Activated CD8-positive, alpha-beta T cell treated with anti-CD3 and anti-CD28 coated beads for 36 hours (primary cell): ENCODE results near the gene FUZ. TPM values are rescaled to one million over a fixed set of nuclear protein-coding genes. Genes with fewer than 3 reads are reported as not detected.

Experiments
- ATAC-seq: fragments of 200-7000 bp; cut with Tn5 transposase; one replicate; pipeline ENCODE4 v1.10.0; 2021; ENCODE audit warnings: mild to moderate bottlenecking, moderate library complexity
- CTCF ChIA-PET: fragments of 350-600 bp; sonication (Branson Sonifier 250); formaldehyde crosslinking; loops from one replicate; lab custom pipeline; 2021; ENCODE audit warnings: antibody characterized with exemption; lab: Charles Lee
- POLR2A ChIA-PET: fragments of 350-600 bp; sonication (Branson Sonifier 250); formaldehyde crosslinking; loops from one replicate; lab custom pipeline; 2021; ENCODE audit warnings: antibody characterized with exemption; lab: Charles Lee
- DNase-seq: peaks from one replicate; pipeline ENCODE4 v3.0.0-alpha.2; 2020
- H3K27ac Mint-ChIP-seq: one replicate; pipeline ENCODE4 v1.8.0; 2021; ENCODE audit warnings: mild to moderate bottlenecking, mixed read lengths
- H3K27me3 Mint-ChIP-seq: one replicate; pipeline ENCODE4 v1.8.0; 2021; ENCODE audit warnings: mixed read lengths
- H3K36me3 Mint-ChIP-seq: one replicate; pipeline ENCODE4 v1.8.0; 2021; ENCODE audit warnings: low read depth, mixed read lengths
- H3K4me1 Mint-ChIP-seq: one replicate; pipeline ENCODE4 v1.8.0; 2021; ENCODE audit warnings: low read depth, mixed read lengths
- H3K4me3 Mint-ChIP-seq: one replicate; pipeline ENCODE4 v1.8.0; 2021; ENCODE audit warnings: mild to moderate bottlenecking, moderate library complexity, mixed read lengths
- H3K9me3 Mint-ChIP-seq: one replicate; pipeline ENCODE4 v1.8.0; 2021; ENCODE audit warnings: mixed read lengths
- intact Hi-C: fragments of 100-400 bp; cut with micrococcal nuclease; formaldehyde crosslinking; loops from one replicate; pipeline ENCODE4 v1.10.0; 2022
- total RNA-seq, 2 experiments: library from RNA; stranded (reverse); gene quantifications; one replicate each; pipeline ENCODE4 v1.2.3, GENCODE V29; 2021
- TF ChIP-seq, protein P1 (sequence below): fragments of 200-600 bp; IDR thresholded peaks from one replicate; pipeline ENCODE4 v1.8.0; 2022; ENCODE audit warnings: antibody characterized with exemption, mild to moderate bottlenecking

Gene FUZ
- total RNA-seq, 2 experiments from 2014 or later, result 23.5 to 24.1 TPM

DNA sequence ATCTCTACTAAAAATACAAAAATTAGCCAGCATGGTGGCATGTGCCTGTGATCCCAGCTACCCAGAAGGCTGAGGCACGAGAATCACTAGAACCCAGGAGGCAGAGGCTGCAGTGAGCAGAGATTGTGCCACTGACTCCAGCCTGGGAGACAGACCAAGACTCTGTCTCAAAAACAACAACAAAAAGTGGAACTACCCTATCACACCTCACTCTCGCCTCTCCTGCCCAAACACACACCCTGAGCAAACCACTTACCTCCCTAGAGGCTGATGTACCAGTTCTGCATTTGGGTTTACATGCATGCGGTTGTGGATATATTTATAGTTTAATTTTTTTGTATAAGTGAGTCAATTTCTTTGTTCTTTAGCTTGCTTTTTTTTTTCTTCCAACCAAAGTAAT lies 30.2 kb upstream of the FUZ start:
- intact Hi-C loops, result no loop called here
- Mint-ChIP-seq H3K4me3 (no peak overlapping the region), H3K27me3 (no peaks in the 10 kb centered on the region), H3K36me3 (no peaks in the 10 kb centered on the region), H3K27ac (no peak overlapping the region), H3K9me3 (no peaks in the 10 kb centered on the region), H3K4me1 (peaks cover 4% of the 10 kb centered on the region)
- CTCF ChIA-PET, result no interaction called here
- DNase-seq (no peak), ATAC-seq (no peak)
- TF ChIP-seq, protein P1, sequence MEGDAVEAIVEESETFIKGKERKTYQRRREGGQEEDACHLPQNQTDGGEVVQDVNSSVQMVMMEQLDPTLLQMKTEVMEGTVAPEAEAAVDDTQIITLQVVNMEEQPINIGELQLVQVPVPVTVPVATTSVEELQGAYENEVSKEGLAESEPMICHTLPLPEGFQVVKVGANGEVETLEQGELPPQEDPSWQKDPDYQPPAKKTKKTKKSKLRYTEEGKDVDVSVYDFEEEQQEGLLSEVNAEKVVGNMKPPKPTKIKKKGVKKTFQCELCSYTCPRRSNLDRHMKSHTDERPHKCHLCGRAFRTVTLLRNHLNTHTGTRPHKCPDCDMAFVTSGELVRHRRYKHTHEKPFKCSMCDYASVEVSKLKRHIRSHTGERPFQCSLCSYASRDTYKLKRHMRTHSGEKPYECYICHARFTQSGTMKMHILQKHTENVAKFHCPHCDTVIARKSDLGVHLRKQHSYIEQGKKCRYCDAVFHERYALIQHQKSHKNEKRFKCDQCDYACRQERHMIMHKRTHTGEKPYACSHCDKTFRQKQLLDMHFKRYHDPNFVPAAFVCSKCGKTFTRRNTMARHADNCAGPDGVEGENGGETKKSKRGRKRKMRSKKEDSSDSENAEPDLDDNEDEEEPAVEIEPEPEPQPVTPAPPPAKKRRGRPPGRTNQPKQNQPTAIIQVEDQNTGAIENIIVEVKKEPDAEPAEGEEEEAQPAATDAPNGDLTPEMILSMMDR, result no peak
- POLR2A ChIA-PET, result interaction anchor here (0.6 kb wide), 1 partner anchor 11 kb away, joined by 3 read pairs; no protein-coding TSS in a partner anchor

DNA sequence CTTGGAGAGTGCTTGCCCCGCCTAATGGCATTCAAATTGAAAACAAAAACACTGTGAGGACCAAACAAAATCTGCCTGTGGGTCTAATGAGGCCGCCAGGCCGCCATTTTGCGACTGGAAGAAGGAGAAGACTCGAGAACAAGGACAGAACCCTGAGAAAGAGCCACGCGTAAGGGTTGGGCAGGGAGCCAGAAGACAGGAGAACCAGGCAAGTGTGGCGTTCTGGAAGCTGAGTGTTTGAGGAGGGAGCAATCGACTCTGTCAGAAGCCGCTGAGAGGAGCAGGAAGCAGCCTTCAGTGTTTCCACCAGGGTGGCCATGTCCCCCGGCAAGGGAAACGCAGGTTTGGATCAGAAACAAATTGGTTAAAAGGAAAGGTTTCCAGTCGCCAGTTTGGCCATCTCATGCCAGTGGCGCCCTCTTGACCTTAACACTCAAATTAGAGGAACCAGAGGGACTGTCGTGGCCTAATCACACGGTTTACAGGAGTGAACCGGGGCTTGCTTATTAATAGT lies 27.7 kb upstream of the FUZ start:
- DNase-seq (no peak), ATAC-seq (no peak)
- Mint-ChIP-seq H3K36me3 (peaks cover 5% of the 10 kb centered on the region), H3K27me3 (no peaks in the 10 kb centered on the region), H3K4me3 (no peak overlapping the region), H3K9me3 (no peaks in the 10 kb centered on the region), H3K27ac (no peak overlapping the region), H3K4me1 (no peaks in the 10 kb centered on the region)
- TF ChIP-seq, protein P1, result no peak
- ChIA-PET POLR2A (interaction anchor here (0.7 kb wide), 1 partner anchor 10 kb away, joined by 4 read pairs; the partner anchor contains the start of gene PTOV1), CTCF (no interaction called here)
- intact Hi-C loops, result no loop called here

DNA sequence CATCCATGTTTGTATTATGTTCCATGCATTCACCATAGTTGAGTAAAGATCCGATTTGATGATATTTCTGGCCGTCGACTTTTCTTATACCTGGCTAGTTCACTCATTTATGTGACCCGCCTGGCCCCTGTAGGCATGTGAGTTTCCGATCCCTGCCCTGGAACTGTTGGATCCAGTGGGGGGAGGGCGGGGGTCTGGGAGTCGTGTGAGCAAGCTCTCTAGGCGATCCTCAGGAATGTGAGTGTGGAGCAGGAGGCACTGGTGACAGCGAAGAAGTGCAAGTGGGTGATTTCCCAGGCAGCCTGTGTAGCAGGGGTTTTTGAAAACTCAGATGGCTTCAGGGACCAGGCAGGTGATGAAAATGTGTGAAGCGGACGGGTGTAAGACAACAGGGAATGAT lies 27.2 kb upstream of the FUZ start:
- Mint-ChIP-seq H3K36me3 (peaks cover 5% of the 10 kb centered on the region), H3K4me1 (no peaks in the 10 kb centered on the region), H3K4me3 (no peak overlapping the region), H3K27me3 (no peaks in the 10 kb centered on the region), H3K9me3 (no peaks in the 10 kb centered on the region), H3K27ac (no peak overlapping the region)
- CTCF ChIA-PET, result no interaction called here
- TF ChIP-seq, protein P1, result no peak
- POLR2A ChIA-PET, result no interaction called here
- DNase-seq (no peak), ATAC-seq (no peak)
- intact Hi-C loops, result no loop called here

DNA sequence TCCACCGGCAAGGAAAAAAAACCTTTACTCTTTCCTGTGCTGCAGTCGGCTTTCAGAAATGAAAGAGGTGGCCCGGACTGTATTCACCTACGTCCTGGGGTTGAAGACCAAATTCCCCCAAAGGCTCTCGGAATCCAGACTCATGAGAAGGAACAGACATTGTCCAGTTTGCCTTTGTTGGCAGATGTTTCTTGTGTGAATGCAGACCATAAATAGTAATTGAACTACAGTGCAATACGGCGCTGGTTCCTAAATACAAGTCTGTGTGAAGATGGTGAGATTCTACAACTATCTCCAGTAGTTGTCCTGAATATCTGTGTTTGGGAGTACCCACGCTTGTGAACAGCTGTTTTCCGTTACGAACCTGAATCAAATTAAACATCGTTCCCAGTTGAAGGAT lies 26.6 kb upstream of the FUZ start:
- Mint-ChIP-seq H3K27ac (no peak overlapping the region), H3K4me1 (no peaks in the 10 kb centered on the region), H3K27me3 (no peaks in the 10 kb centered on the region), H3K36me3 (peaks cover 8% of the 10 kb centered on the region), H3K4me3 (no peak overlapping the region), H3K9me3 (no peaks in the 10 kb centered on the region)
- TF ChIP-seq, protein P1, result no peak
- ChIA-PET CTCF (no interaction called here), POLR2A (no interaction called here)
- DNase-seq (no peak), ATAC-seq (no peak)
- intact Hi-C loops, result no loop called here

DNA sequence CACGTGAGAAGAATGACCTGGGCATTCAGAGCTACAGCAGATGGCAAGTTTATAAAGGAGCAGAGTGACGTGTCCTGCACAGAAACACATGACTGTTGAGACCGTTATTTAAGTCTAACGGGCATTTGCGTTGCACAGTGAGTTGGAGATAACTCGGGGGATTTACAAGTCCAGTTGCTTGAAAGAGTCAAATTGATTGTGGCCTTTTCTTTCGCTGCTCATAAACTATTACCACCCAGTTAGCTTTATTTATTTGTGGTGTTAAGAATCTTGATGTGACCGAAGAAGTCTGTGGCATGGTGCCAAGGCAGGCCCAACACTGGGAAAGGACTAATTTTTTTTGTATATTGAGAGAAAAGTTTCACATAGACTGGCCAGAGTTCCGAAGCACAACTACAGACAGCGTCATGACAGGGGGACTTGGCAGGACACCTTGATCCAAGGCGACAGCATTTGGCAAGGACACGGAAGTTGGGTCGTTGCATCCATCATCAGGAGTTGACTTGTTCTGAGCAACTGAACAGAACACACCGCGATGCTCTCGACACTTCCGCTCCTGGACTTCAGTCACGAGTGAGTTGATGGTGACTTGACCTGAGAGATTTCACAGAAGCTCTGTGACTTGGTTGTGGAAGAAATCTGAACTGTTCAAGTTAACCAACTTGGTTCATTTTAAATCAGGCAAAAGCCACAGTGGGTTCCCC lies 25.9 kb upstream of the FUZ start:
- Mint-ChIP-seq H3K27ac (no peak overlapping the region), H3K4me1 (no peaks in the 10 kb centered on the region), H3K9me3 (no peaks in the 10 kb centered on the region), H3K36me3 (peaks cover 8% of the 10 kb centered on the region), H3K4me3 (no peak overlapping the region), H3K27me3 (no peaks in the 10 kb centered on the region)
- POLR2A ChIA-PET, result no interaction called here
- ATAC-seq, result no peak
- CTCF ChIA-PET, result interaction anchor here (0.6 kb wide), 1 partner anchor 9 kb away, joined by 3 read pairs; no protein-coding TSS in a partner anchor
- intact Hi-C loops, result no loop called here
- no peak for DNase-seq
- TF ChIP-seq, protein P1, result no peak
